Measurements from ENCODE around the gene CHN2.

Gene CHN2

GRCh38 chr7:29418651-29419050, 224.1 kb downstream of the CHN2 start:
- Histone ChIP-seq H3K27me3 (replicated peaks; ENCODE audit: control insufficient read depth, insufficient read depth, low read length, poor library complexity, severe bottlenecking) (no peaks in the 10 kb centered on the region), H3K4me1 (ENCODE audit: control insufficient read depth, insufficient read depth, low read length, poor library complexity, severe bottlenecking) (no peaks in the 10 kb centered on the region), H3K36me3 (ENCODE audit: control insufficient read depth, insufficient read depth, low read length) (no peaks in the 10 kb centered on the region), H3K27ac (ENCODE audit: insufficient read depth, low read length, poor library complexity, severe bottlenecking) (no peak overlapping the region), H3K4me3 (ENCODE audit: insufficient read depth, low read depth, low read length, poor library complexity, severe bottlenecking) (no peak overlapping the region), H3K9me3 (ENCODE audit: control insufficient read depth, low read length) (no peaks in the 10 kb centered on the region)
- DNase-seq = no peak

- no peaks in the 10 kb centered on the region for H3K36me3 ChIP-seq (ENCODE audit: control insufficient read depth, insufficient read depth, low read length)
- H3K27ac ChIP-seq (ENCODE audit: insufficient read depth, low read length, poor library complexity, severe bottlenecking) = no peak overlapping the region
- H3K4me1 ChIP-seq (ENCODE audit: control insufficient read depth, insufficient read depth, low read length, poor library complexity, severe bottlenecking) = no peaks in the 10 kb centered on the region
- DNase-seq = no peak
- no peaks in the 10 kb centered on the region for H3K9me3 ChIP-seq (ENCODE audit: control insufficient read depth, low read length)
- no peaks in the 10 kb centered on the region for H3K27me3 ChIP-seq (replicated peaks; ENCODE audit: control insufficient read depth, insufficient read depth, low read length, poor library complexity, severe bottlenecking)
- H3K4me3 ChIP-seq (ENCODE audit: insufficient read depth, low read depth, low read length, poor library complexity, severe bottlenecking) = no peak overlapping the region
Observed at GRCh38 chr7:29420011-29420410, 225.4 kb downstream of the CHN2 start.

- no peak for DNase-seq
- Histone ChIP-seq H3K4me3 (ENCODE audit: insufficient read depth, low read depth, low read length, poor library complexity, severe bottlenecking) (no peak overlapping the region), H3K36me3 (ENCODE audit: control insufficient read depth, insufficient read depth, low read length) (no peaks in the 10 kb centered on the region), H3K27ac (ENCODE audit: insufficient read depth, low read length, poor library complexity, severe bottlenecking) (no peak overlapping the region), H3K9me3 (ENCODE audit: control insufficient read depth, low read length) (no peaks in the 10 kb centered on the region), H3K4me1 (ENCODE audit: control insufficient read depth, insufficient read depth, low read length, poor library complexity, severe bottlenecking) (no peaks in the 10 kb centered on the region), H3K27me3 (replicated peaks; ENCODE audit: control insufficient read depth, insufficient read depth, low read length, poor library complexity, severe bottlenecking) (no peaks in the 10 kb centered on the region)
Observed at GRCh38 chr7:29421010-29421956, 226.7 kb downstream of the CHN2 start.

DNA sequence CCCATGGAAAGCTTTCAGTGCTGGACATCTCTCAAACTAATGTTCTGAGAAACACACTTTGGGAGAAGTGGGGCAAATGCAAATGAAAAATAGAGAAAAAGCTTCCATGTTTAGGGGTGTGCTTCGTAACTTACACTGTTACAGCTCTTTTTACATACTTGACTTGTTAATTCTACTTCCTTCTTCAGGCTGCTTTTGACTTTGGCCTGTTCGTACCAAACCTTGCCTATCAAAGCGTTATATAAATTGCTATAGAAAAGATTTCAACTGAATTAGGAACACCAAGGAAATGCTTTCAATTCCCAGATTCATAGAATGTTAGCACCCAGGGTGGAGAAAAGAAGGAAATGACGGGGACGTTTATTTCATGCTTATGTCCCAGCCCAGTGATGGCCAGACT, 228.3 kb downstream of the CHN2 start:
- Histone ChIP-seq H3K27me3 (replicated peaks; ENCODE audit: control insufficient read depth, insufficient read depth, low read length, poor library complexity, severe bottlenecking) (no peaks in the 10 kb centered on the region), H3K9me3 (ENCODE audit: control insufficient read depth, low read length) (no peaks in the 10 kb centered on the region), H3K36me3 (ENCODE audit: control insufficient read depth, insufficient read depth, low read length) (no peaks in the 10 kb centered on the region), H3K4me3 (ENCODE audit: insufficient read depth, low read depth, low read length, poor library complexity, severe bottlenecking) (no peak overlapping the region), H3K27ac (ENCODE audit: insufficient read depth, low read length, poor library complexity, severe bottlenecking) (no peak overlapping the region), H3K4me1 (ENCODE audit: control insufficient read depth, insufficient read depth, low read length, poor library complexity, severe bottlenecking) (no peaks in the 10 kb centered on the region)
- DNase-seq = no peak

GRCh38 chr7:29424295-29424983, 229.9 kb downstream of the CHN2 start:
- H3K4me1 ChIP-seq (ENCODE audit: control insufficient read depth, insufficient read depth, low read length, poor library complexity, severe bottlenecking) = no peaks in the 10 kb centered on the region
- no peak for DNase-seq
- H3K27me3 ChIP-seq (replicated peaks; ENCODE audit: control insufficient read depth, insufficient read depth, low read length, poor library complexity, severe bottlenecking) = no peaks in the 10 kb centered on the region
- no peak overlapping the region for H3K27ac ChIP-seq (ENCODE audit: insufficient read depth, low read length, poor library complexity, severe bottlenecking)
- H3K36me3 ChIP-seq (ENCODE audit: control insufficient read depth, insufficient read depth, low read length) = no peaks in the 10 kb centered on the region
- no peak overlapping the region for H3K4me3 ChIP-seq (ENCODE audit: insufficient read depth, low read depth, low read length, poor library complexity, severe bottlenecking)
- no peaks in the 10 kb centered on the region for H3K9me3 ChIP-seq (ENCODE audit: control insufficient read depth, low read length)

DNA sequence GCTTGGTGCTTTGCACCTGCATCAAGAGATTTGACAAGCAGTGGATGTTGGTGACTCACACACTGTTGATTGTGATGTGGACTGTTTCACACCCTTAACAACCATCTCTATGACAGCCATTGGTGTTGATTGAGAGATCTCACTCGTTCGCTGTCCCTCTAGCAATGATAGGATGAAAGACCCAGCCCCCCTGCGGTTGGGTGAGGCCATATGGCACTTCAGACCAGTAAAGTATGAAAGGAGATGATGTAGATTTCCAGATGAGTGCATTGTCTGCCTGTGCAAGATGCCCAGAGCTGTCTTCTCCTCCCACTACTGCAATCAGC, 230.4 kb downstream of the CHN2 start:
- H3K9me3 ChIP-seq (ENCODE audit: control insufficient read depth, low read length) = no peaks in the 10 kb centered on the region
- H3K27ac ChIP-seq (ENCODE audit: insufficient read depth, low read length, poor library complexity, severe bottlenecking) = no peak overlapping the region
- H3K27me3 ChIP-seq (replicated peaks; ENCODE audit: control insufficient read depth, insufficient read depth, low read length, poor library complexity, severe bottlenecking) = no peaks in the 10 kb centered on the region
- H3K4me3 ChIP-seq (ENCODE audit: insufficient read depth, low read depth, low read length, poor library complexity, severe bottlenecking) = no peak overlapping the region
- H3K36me3 ChIP-seq (ENCODE audit: control insufficient read depth, insufficient read depth, low read length) = no peaks in the 10 kb centered on the region
- no peak for DNase-seq
- no peaks in the 10 kb centered on the region for H3K4me1 ChIP-seq (ENCODE audit: control insufficient read depth, insufficient read depth, low read length, poor library complexity, severe bottlenecking)

DNA sequence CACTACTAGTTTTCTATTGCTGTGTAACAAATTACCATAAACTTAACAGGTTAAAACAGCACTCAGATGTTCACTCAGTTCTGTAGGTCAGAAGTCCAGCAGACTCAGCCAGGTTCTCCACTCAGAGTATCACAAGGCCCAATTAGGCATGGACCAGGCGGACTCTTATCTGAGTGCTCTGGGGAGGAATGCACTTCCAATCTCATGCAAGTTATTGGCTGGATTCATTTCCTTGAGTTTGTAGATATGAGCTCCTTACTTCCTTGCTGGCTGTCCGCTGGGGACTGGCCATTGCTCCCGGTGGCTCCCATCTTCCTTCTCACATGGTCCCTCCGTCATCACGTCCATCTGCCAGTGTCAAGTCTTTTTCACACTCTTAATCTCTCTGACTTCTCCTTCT, 232.0 kb downstream of the CHN2 start:
- DNase-seq = no peak
- Histone ChIP-seq H3K4me1 (ENCODE audit: control insufficient read depth, insufficient read depth, low read length, poor library complexity, severe bottlenecking) (no peaks in the 10 kb centered on the region), H3K4me3 (ENCODE audit: insufficient read depth, low read depth, low read length, poor library complexity, severe bottlenecking) (no peak overlapping the region), H3K27ac (ENCODE audit: insufficient read depth, low read length, poor library complexity, severe bottlenecking) (no peak overlapping the region), H3K27me3 (replicated peaks; ENCODE audit: control insufficient read depth, insufficient read depth, low read length, poor library complexity, severe bottlenecking) (no peaks in the 10 kb centered on the region), H3K9me3 (ENCODE audit: control insufficient read depth, low read length) (no peaks in the 10 kb centered on the region), H3K36me3 (ENCODE audit: control insufficient read depth, insufficient read depth, low read length) (no peaks in the 10 kb centered on the region)

DNA sequence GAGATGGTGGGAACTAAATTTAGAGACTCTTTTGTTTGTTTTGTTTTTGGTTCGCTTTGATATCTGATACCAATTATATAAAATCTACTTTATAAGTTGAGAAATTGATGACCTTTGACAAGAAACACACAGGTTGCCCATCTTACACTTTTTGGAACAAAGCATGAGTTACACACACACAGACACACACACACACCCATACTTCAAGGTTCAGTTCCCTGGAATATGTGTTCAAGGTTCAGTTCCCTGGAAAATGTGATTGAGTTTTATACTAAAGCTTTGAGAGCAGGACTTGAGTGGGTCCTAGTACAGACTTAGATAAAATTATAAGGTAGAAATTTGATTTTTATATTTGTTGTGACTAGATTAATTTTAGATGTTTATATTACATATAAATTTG, 234.8 kb downstream of the CHN2 start:
- Histone ChIP-seq H3K4me1 (ENCODE audit: control insufficient read depth, insufficient read depth, low read length, poor library complexity, severe bottlenecking) (no peaks in the 10 kb centered on the region), H3K36me3 (ENCODE audit: control insufficient read depth, insufficient read depth, low read length) (no peaks in the 10 kb centered on the region), H3K9me3 (ENCODE audit: control insufficient read depth, low read length) (no peaks in the 10 kb centered on the region), H3K4me3 (ENCODE audit: insufficient read depth, low read depth, low read length, poor library complexity, severe bottlenecking) (no peak overlapping the region), H3K27me3 (replicated peaks; ENCODE audit: control insufficient read depth, insufficient read depth, low read length, poor library complexity, severe bottlenecking) (no peaks in the 10 kb centered on the region), H3K27ac (ENCODE audit: insufficient read depth, low read length, poor library complexity, severe bottlenecking) (no peak overlapping the region)
- no peak for DNase-seq

DNA sequence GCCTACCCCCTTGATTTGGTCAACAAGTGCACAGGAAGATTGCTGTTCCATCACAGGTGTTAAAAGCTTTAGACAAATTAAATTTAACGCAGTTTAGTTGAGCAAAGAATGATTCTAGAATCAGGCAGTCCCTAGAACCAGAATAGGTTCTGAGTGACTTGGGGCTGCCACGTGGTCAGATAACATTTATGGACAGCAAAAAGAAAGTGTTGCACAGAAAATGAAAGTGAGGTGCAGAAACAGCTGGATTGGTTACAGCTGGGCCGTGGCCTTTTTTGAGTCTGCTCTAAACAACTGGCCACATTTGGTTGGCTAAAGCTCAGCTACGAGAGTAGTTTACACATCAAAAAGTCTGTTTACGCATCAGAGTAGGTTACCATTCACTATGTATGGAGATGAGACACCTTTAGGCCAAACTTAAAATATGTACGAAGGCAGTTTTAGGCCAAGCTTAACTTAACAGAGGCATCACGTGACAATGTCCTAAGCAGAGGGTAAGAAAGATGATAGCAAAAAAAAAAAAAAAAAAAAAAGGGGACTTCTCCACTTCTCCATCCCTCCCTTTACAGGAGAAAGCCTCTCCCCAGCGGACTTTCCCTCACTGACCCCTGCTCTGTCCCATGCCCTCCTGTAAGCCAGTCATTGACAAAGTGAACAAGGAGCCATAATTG, 235.8 kb downstream of the CHN2 start:
- Histone ChIP-seq H3K4me1 (ENCODE audit: control insufficient read depth, insufficient read depth, low read length, poor library complexity, severe bottlenecking) (no peaks in the 10 kb centered on the region), H3K36me3 (ENCODE audit: control insufficient read depth, insufficient read depth, low read length) (no peaks in the 10 kb centered on the region), H3K4me3 (ENCODE audit: insufficient read depth, low read depth, low read length, poor library complexity, severe bottlenecking) (no peak overlapping the region), H3K27ac (ENCODE audit: insufficient read depth, low read length, poor library complexity, severe bottlenecking) (no peak overlapping the region), H3K9me3 (ENCODE audit: control insufficient read depth, low read length) (no peaks in the 10 kb centered on the region), H3K27me3 (replicated peaks; ENCODE audit: control insufficient read depth, insufficient read depth, low read length, poor library complexity, severe bottlenecking) (no peaks in the 10 kb centered on the region)
- no peak for DNase-seq

GRCh38 chr7:29431686-29432085, 237.1 kb downstream of the CHN2 start:
- no peak overlapping the region for H3K4me3 ChIP-seq (ENCODE audit: insufficient read depth, low read depth, low read length, poor library complexity, severe bottlenecking)
- H3K4me1 ChIP-seq (ENCODE audit: control insufficient read depth, insufficient read depth, low read length, poor library complexity, severe bottlenecking) = no peaks in the 10 kb centered on the region
- no peak overlapping the region for H3K27ac ChIP-seq (ENCODE audit: insufficient read depth, low read length, poor library complexity, severe bottlenecking)
- H3K9me3 ChIP-seq (ENCODE audit: control insufficient read depth, low read length) = no peaks in the 10 kb centered on the region
- no peaks in the 10 kb centered on the region for H3K36me3 ChIP-seq (ENCODE audit: control insufficient read depth, insufficient read depth, low read length)
- H3K27me3 ChIP-seq (replicated peaks; ENCODE audit: control insufficient read depth, insufficient read depth, low read length, poor library complexity, severe bottlenecking) = no peaks in the 10 kb centered on the region
- no peak for DNase-seq

Measured in effector memory CD4-positive, alpha-beta T cell (primary cell).